Suppressor macrophage (primary cell): ENCODE results near the gene BUB1.
"Not testable (repeated sequence)": the region's sequence is repeated elsewhere in the genome, so short reads cannot be mapped to it uniquely, and the experiment has no call there.

Experiments
- DNase-seq, 4 experiments: peaks; one replicate each; pipeline ENCODE4 v3.0.0-alpha.2; 2020 to 2022
- total RNA-seq, 17 experiments: gene quantifications; one replicate each; lab custom pipeline; 2026; ENCODE audit warnings: mixed read lengths in 6 of 17, inconsistent platforms in 3 of 17; lab: John Stamatoyannopoulos, UW

The BUB1 gene
- 10.6 to 62.0 (median 30.1) reads per million in 17 experiments for total RNA-seq

- DNase-seq, result peak; percentile 98 to 99 (median 98)
Observed at GRCh38 chr2:110677530-110678456, at the start of gene BUB1. BUB1 (minus strand) TSS chr2:110678063; CDS start chr2:110677995, 68 bp downstream.

GRCh38 chr2:110726285-110726684, 48.4 kb upstream of the BUB1 start:
- DNase-seq, result no peak

DNA sequence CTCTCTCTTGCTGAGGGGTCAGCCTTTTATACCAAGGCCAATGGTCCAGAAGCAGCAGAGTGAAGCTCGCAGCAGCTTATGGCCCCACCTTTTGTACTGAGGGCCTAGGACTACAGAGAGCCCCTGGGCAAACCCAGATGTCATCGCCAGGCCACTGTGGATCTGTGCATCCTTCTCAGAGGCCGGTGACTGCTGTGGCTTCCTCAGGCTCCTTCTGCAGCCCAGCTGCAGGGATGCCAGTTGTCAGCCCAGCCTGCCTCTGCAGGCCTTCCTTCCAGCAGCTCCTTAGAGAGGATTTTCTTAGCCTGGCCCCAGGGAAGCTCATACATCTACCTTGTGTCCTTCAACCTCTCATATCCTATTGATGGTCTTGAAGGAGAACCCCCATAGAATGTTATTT, 48.0 kb upstream of the BUB1 start:
- no peak for DNase-seq

GRCh38 chr2:110725370-110725769, 47.5 kb upstream of the BUB1 start:
- no peak for DNase-seq

DNA sequence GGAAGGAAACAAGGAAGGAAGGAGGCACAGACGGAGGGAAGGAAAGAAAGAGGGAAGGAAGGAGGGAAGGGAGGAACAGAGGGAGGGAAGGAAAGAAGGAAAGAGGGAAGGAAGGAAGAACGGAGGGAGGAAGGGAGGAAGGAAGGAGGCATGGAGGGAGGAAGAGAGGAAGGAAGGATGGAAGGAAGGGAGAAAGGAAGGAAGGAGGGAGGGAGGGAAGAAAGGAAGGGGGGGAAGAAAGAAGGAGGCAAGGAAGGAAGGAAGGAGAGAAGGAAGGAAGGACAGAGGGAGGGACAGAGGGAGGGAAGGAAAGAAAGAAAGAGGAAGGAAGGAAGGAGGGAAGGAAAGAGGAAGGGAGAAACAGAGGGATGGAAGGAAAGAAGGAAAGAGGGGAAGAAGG, 47.0 kb upstream of the BUB1 start:
- no peak for DNase-seq

DNA sequence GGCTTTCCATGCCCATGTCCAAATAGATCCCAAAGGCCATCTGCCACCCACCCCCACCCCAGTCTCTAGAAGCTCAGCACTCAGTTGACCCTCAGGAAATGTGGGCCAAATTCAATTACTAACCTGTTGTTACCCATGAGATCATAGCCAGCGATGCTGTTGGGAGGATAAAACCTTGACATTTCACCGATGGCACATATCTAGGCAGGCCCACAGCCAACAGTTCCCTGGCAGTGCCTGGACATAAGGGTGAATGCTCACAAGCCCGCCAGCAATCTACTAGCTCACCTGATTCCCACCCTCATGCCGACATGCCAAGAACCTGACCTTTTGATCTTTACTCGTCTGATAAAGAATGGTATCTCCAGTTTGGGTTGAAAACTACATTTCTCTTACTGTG, 42.7 kb upstream of the BUB1 start:
- no peak for DNase-seq

- no peak for DNase-seq
Observed at GRCh38 chr2:110718990-110719389, 41.1 kb upstream of the BUB1 start.

DNA sequence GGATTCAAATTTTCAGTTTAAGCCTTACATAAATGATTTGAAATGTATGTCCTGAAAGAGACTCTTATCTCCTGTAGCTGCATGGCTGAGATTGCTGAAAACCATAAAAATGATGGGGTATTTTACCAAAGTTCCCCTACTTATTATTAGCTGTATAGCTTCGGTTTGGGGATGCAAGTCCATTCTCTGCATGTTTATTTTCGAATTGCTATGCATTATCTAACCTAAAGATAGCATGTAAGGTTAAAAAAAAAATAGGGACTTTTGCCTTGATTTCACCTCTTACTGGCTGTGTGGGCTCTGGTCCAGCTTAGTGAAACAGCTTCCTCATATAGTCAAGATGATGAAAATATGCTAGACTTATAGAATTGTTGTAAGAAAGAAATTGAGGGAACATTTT, 40.5 kb upstream of the BUB1 start:
- DNase-seq, result no peak

DNA sequence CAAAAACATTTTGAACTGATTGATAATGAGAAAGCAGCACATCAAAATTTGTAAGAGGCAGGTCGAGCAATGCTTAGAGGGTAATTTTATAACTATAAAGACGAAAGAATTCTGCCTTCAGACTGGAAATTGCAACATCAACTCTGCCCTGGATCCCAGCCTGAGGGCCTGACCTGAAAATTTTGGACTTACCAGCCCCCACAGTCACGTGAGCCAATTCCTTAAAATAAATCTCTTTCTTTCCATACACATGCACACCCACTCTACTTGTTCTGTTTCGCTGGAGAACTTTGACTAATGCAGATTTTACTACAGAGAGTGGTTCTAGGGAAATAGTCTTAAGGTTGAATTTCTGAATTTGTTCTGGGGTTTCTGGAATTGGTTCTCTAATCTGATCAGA, 39.9 kb upstream of the BUB1 start:
- DNase-seq, result peak in 2 of 4 experiments; percentile 27 to 29

DNA sequence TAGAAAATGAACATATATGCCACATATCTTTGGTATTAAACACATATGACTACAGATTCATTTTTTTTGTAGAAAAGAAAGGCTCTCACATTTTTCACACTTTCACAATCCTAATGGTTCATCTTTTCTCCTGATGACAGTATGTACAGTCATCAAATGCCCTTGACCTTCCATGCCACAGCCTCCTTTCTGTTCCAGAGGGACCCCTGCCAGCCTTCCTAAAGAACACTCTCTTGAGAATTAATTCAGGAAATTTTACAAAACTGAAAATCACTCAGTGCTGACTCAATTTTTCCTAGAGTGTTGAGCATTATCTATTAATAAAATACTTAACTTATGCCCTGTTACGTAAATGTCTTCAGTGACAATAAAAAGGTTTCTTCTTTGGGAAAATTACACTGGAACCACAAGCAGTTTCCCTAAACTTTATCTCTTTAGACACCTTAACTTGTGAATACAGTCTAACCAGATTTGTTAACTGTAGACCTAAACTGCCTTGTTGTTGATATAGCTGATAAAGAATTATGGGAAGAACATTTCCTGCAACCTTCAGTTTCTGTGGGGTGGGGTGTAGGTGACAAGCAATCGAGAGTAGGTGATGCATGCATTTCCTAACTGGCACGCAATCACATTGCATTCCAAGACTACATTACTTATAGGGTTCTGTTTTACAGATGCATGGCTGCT, 39.2 kb upstream of the BUB1 start:
- DNase-seq, result no peak

DNA sequence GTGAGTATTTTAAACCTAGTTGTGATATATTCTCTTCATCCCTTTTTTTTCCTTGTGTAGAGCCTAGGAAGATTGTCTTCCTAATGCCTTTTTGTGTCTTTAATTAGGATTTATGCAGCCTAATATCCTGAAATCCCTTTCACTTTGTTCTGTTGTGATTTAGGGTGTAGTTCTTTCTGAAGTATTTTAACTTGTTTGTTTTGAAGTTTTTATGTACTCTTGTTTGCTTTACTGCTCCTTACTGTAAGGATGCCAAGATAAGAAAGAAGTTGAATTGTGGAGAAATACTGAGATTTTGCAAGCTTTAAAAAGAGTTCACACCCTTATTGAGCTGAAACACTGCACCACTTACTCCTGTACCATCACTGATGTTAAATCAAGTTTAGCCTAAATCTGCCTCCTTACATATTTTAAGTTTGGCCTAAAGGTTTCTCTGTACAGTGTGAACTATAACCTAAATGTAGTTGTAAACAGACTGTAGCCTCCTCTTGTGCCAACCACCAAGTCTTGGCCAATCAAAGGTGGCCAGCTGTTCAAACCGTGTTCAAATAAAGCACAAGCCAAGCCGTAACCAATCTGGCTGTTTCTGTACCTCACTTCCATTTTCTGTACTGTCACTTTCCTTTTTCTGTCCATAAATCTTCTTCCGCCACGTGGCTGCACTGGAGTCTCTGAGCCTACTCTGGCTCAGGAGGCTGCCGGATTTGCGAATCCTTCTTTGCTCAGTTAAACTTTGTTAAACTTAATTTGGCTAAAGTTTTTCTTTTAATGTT, 36.8 kb upstream of the BUB1 start:
- DNase-seq, result peak in 2 of 4 experiments; percentile 17 to 21

DNA sequence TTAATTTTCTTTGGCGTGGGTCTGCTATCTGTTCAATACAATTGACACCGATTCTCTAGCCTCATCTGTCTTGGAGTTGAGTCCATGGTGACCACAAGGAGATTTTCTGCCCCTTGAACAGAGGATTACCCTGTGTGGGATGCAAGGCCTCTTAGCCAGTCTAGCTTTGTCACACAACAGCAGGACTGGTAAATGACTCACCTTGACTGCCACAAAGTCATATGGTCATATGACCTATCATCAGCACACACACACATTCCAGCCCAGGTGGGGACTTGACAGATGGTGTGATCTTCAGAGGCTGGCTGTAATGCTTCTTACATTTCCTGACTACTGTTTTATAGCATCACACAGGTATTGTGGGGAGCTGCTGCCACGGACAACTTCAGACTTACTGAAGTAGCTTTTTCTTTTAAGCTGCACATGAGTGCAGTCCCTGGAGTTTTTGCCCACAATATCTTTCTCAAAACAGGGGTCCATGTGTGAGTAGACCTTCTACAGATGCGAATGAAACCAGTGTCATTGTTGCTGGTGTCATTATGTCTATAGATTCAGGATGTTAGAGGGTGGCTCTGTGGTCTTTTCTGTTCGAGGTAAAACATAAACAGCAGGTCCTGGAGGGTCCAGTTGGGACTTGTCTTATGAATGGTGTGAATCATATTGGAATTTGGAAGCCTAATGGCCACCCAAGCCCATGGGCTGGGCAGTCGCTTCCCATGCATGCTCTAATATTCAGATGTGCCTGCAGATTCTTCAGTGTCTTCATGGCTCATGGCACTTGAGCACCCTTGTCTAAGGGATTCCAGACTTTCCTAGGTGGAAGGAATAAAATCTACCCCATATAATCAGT, 35.9 kb upstream of the BUB1 start:
- DNase-seq, result no peak

GRCh38 chr2:110712737-110713136, 34.9 kb upstream of the BUB1 start:
- DNase-seq, result no peak

DNA sequence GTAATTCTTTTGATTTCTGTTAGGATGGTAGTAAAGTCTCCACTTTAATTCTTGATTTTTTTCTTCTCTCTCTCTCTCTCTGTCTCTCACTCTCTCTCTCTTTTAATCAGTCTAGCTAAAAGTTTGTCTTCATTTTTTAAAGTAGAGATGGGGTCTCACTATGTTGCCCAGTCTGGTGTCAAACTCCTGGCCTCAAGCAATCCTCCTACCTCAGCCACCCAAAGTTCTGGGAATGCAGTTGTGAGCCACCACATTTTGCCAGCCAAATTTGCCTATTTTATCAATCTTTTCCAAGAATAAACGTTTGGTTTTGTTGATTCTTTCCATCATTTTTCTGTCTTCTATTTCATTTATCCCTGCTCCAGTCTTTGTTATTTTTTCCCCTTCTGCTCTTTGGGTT, 30.6 kb upstream of the BUB1 start:
- no peak for DNase-seq

DNA sequence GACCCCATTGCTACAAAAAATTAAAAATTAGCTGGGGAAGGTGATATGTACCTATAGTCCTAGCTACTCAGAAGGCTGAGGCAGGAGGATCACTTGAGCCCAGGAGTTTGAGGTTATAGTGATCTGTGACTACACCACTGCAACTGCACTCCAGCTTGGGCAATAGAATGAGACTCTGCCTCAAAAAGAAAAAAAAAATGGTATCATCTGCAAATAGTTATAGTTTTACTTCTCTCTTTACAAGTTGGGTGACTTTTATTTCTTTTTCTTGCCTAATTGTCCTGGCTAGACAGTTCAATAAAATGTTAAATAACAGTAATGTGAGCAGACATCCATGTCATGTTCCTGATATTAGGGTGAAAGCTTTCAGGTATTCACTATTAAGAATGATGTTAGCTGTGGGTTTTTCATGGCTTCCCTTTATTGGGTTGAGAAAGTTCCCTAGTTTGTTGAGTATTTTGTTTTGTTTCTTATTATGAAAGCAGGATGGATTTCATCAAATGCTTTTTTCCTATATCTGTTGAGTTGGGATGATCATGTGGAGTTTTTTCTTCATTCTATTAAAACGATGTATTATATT, 29.6 kb upstream of the BUB1 start:
- DNase-seq, result peak; percentile 11 to 37 (median 24)

DNA sequence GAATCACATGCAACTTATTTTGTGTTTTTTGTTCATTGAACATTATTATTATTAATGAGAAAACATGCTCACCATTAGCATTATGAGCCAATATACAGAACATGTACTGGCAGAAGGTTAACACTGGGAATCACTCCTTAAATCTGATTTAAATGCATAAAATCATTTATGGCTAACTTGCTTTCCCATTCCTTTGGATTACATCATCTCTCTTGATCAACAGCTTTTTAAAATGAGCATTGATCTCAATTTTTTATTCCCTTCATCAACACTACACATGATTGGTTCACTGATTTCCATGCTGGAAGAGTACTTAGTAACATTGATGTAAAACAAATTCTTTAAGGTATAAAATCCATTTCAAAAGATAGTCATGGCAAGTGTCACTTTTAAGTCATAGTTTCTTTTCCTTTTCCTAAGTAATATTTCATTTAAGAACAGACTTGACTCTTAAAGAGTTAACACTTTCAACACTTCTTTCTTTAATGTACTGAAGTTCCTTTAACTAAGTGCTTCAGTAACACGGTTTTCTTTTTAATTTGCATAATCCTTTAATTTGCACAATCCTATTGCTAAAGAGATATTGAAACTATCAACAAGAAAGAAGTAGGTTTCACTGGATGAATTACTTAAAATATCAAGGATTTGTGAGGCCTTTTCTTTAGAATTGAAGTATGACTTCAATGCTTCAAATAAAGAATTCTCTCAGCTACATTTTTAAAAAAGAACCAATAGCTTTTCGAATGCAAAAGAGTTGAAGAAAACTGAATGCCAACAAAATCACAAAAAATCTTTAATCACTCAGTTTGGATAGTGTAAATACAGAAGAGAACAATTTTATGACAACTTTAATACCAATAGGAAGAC, 24.9 kb upstream of the BUB1 start:
- DNase-seq, result peak in 2 of 4 experiments; percentile 17 to 43

DNA sequence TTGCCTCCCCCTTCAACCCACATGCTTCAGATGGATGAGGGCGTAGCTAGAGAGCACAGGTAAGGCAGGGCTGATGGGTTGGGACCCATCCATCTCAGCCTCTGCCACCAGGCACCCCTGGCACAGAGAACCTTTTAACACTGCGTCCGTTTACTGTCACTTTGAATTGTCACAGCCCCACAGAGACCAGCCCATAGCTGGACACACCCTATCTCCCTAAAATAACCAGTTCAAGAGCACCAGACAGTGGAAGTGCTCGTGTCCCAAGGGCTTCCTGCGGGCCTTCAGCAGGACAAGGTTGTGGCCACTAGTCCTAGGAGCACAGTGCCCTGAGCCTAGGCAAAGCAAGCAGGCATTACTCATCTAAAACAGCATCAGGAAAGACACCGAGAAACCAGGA, 20.4 kb upstream of the BUB1 start:
- not testable (repeated sequence) for DNase-seq

GRCh38 chr2:110695146-110695898, 17.5 kb upstream of the BUB1 start:
- DNase-seq, result not testable (repeated sequence)

GRCh38 chr2:110691612-110692258, 13.9 kb upstream of the BUB1 start:
- no peak for DNase-seq
